ENCODE measurements around the gene CCDC24. TPM values are rescaled to one million over a fixed set of nuclear protein-coding genes. Genes with fewer than 3 reads are reported as not detected.

Gene CCDC24
- total and polyA plus RNA-seq, 3 donors from 2014 or later: 28.8 to 64.9 (median 31.3) TPM

DNA sequence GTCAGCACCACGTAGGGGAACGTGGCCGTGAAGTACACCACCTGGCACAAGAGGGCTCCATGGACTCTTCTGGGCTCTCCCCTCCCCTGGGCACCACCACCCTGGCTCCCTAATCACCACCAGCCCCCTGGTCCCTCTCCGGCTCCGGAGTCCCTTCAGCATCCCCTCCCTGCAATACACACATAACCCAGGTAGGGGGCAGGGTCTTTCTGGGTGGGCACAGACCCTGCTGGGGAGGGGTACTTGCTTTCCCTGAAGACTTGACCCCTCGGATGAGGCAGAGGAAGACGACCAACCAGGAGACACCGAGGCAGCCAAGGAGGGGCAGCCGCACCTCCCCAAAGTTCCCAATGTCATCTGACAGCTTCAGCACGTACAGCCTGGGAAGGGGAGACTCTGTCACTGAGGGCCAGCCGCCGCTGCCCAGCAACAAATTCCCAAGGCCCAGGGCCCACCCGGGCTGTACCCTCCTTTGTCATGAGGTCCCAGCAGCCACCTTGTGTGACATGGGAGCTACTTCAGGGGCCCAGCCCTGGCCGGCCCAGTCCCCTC is 11.3 kb downstream of the CCDC24 start:
- Histone ChIP-seq H3K27ac (no peak overlapping the region), H3K4me3 (no peak overlapping the region), H3K27me3 (no peaks in the 10 kb centered on the region), H3K36me3 (ENCODE audit: low read depth, missing control alignments) (no peaks in the 10 kb centered on the region), H3K9me3 (no peaks in the 10 kb centered on the region), H3K4me1 (peaks cover 5% of the 10 kb centered on the region)
- TF ChIP-seq, protein P1, sequence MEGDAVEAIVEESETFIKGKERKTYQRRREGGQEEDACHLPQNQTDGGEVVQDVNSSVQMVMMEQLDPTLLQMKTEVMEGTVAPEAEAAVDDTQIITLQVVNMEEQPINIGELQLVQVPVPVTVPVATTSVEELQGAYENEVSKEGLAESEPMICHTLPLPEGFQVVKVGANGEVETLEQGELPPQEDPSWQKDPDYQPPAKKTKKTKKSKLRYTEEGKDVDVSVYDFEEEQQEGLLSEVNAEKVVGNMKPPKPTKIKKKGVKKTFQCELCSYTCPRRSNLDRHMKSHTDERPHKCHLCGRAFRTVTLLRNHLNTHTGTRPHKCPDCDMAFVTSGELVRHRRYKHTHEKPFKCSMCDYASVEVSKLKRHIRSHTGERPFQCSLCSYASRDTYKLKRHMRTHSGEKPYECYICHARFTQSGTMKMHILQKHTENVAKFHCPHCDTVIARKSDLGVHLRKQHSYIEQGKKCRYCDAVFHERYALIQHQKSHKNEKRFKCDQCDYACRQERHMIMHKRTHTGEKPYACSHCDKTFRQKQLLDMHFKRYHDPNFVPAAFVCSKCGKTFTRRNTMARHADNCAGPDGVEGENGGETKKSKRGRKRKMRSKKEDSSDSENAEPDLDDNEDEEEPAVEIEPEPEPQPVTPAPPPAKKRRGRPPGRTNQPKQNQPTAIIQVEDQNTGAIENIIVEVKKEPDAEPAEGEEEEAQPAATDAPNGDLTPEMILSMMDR (IDR thresholded peaks at IDR 0.05): no peak
- TF ChIP-seq POLR2A (IDR thresholded peaks at IDR 0.05): no peak
- intact Hi-C loops (cut with DNase I; ENCODE audit: low total_unique reads): no loop called here
- DNase-seq: no peak
- WGBS, 2 donors: 83 to 91% methylated on average over 2 to 14 of the region's 14 CpGs

DNA sequence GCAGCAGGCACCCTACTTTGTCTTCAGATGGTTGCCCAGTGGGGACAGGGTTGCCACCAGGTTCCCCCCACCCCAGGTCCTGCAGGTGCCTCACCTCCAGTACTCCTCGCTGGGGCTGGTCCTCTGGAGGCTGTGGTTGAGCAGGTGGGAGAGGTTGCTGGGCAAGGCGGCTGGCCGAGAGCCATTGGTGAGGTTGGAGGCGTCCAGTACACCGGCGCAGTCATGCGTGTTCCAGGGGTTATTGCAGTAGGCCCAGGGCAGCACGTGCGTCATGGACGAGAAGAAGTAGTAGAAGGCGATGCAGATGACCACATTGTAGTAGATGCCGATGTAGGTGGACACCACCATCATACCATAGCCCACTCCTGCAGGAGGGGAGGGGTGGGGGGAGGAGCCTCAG is 16.9 kb downstream of the CCDC24 start:
- no peak overlapping the region for H3K4me3 ChIP-seq
- no peaks in the 10 kb centered on the region for H3K4me1 ChIP-seq
- no peak for TF ChIP-seq POLR2A (IDR thresholded peaks at IDR 0.05)
- TF ChIP-seq, protein P1 (IDR thresholded peaks at IDR 0.05): no peak
- no peaks in the 10 kb centered on the region for H3K9me3 ChIP-seq
- 89 to 96% methylated on average over 11 to 12 of the region's 12 CpGs for WGBS, 2 donors
- intact Hi-C loops (cut with DNase I; ENCODE audit: low total_unique reads): no loop called here
- DNase-seq: no peak
- H3K36me3 ChIP-seq (ENCODE audit: low read depth, missing control alignments): no peaks in the 10 kb centered on the region
- no peaks in the 10 kb centered on the region for H3K27me3 ChIP-seq
- no peak overlapping the region for H3K27ac ChIP-seq

DNA sequence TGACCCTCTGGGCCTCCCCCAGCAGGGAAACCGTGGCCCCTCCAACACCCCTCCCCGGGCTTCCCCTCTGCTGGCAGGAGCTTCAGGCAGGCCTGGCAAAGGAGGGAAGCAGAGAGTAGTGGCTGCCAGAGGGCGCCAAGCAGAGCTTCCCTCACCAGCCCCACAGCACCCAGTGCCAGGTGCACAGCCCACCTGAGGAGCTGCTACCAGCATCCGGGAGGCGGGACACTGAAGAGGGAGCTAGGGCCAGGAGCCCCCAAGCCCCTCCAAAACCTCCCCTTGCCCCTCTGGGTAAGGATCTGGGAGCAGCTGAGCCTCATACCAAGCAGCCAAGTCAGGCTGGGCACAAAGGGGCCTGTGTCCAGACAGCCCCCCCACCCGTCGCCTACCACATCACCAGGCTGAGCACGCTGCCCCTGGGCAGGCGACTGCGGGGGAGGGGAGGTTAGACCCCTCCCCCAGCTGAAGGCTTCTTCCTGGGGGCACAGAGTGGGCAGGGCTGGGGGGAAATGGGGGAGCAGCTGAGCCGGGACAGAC is 19.6 kb downstream of the CCDC24 start:
- Histone ChIP-seq H3K27ac (no peak overlapping the region), H3K4me3 (no peak overlapping the region), H3K36me3 (ENCODE audit: low read depth, missing control alignments) (no peaks in the 10 kb centered on the region), H3K27me3 (no peaks in the 10 kb centered on the region), H3K9me3 (no peaks in the 10 kb centered on the region), H3K4me1 (peaks cover under 1% of the 10 kb centered on the region)
- DNase-seq: no peak
- intact Hi-C loops (cut with DNase I; ENCODE audit: low total_unique reads): no loop called here
- 86 to 91% methylated on average over 7 to 11 of the region's 11 CpGs for WGBS, 2 donors
- TF ChIP-seq, protein P1 (IDR thresholded peaks at IDR 0.05): no peak
- TF ChIP-seq POLR2A (IDR thresholded peaks at IDR 0.05): no peak

DNA sequence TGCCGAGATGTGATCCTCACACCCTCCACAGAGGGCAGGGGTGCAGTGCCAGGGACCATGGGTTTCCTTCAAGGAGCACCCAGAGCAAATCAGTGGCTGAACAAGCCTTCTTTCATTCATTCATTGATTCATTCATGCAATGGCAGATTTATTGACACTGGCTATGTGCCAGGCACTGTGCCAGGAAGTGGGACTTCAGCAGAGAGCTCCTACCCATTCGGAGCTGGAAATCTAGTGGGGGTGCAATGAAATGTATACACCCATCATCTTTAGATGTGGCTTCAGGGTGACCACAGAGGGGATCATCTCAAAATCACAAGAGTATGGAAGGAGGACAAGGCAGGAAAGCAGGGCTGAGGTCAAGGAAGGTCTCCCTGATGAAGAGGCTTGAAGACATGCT is 21.0 kb downstream of the CCDC24 start:
- peaks cover 9% of the 10 kb centered on the region for H3K4me1 ChIP-seq
- DNase-seq: no peak
- H3K36me3 ChIP-seq (ENCODE audit: low read depth, missing control alignments): no peaks in the 10 kb centered on the region
- no peaks in the 10 kb centered on the region for H3K27me3 ChIP-seq
- H3K27ac ChIP-seq: no peak overlapping the region
- intact Hi-C loops (cut with DNase I; ENCODE audit: low total_unique reads): no loop called here
- 88 to 93% methylated on average over 2 of the region's 2 CpGs for whole genome bisulfite sequencing, 2 donors
- no peak overlapping the region for H3K4me3 ChIP-seq
- TF ChIP-seq, protein P1 (IDR thresholded peaks at IDR 0.05): no peak
- no peak for TF ChIP-seq POLR2A (IDR thresholded peaks at IDR 0.05)
- H3K9me3 ChIP-seq: no peaks in the 10 kb centered on the region
